Ovary (tissue), 3 donors: ENCODE results near the gene EIF6.

ENCODE experiments used
- EP300 ChIP-seq: sonication (generic); formaldehyde crosslinking; IDR thresholded peaks from one replicate; pipeline ENCODE4 v1.6.1; 2017; ENCODE audit warnings: antibody characterized with exemption
- POLR2A ChIP-seq: fragments of 450-650 bp; IDR thresholded peaks from one replicate; pipeline ENCODE4 v1.6.1; 2017; ENCODE audit warnings: antibody characterized with exemption, mild to moderate bottlenecking, moderate library complexity
- TF ChIP-seq, protein P1 (sequence below), 3 donors: fragments of 450-650 bp in 2 of 3; fragments of 200-600 bp in 1 of 3; IDR thresholded peaks; one replicate each; pipeline versions ENCODE4 v1.5.1 to v1.8.0; 2016 to 2022; ENCODE audit warnings: antibody characterized with exemption in 3 of 3, mild to moderate bottlenecking in 1 of 3
- donor health status: DM: no; HTN: no; CAD: no.

DNA sequence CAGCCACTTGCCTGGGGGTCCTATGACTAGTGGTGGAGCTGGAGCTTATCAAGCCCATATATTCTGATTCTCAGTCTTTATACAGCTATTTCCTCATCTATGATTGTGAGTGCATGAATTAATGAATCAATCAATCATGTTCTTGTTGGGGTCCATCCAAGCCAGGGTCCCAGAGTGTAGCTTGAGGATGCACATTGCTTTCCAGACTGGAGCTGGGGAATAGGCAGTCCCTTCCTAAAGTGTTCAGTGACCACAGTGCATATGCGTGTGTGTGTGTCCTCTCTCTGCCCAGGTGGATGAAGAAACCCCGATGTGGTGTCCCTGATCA, 33.0 kb downstream of the EIF6 start:
- TF ChIP-seq, protein P1, sequence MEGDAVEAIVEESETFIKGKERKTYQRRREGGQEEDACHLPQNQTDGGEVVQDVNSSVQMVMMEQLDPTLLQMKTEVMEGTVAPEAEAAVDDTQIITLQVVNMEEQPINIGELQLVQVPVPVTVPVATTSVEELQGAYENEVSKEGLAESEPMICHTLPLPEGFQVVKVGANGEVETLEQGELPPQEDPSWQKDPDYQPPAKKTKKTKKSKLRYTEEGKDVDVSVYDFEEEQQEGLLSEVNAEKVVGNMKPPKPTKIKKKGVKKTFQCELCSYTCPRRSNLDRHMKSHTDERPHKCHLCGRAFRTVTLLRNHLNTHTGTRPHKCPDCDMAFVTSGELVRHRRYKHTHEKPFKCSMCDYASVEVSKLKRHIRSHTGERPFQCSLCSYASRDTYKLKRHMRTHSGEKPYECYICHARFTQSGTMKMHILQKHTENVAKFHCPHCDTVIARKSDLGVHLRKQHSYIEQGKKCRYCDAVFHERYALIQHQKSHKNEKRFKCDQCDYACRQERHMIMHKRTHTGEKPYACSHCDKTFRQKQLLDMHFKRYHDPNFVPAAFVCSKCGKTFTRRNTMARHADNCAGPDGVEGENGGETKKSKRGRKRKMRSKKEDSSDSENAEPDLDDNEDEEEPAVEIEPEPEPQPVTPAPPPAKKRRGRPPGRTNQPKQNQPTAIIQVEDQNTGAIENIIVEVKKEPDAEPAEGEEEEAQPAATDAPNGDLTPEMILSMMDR (IDR thresholded peaks at IDR 0.05): no peak
- TF ChIP-seq EP300 (no peak), POLR2A (no peak)
